SK-N-SH (cell line): ENCODE measurements around the gene SLC24A4. TPM values are rescaled to one million over a fixed set of nuclear protein-coding genes. Genes with fewer than 3 reads are reported as not detected.

ENCODE experiments used
- CTCF ChIA-PET: fragments of 300-600, 350-600 bp; formaldehyde crosslinking; extraction: SDS; loops from one replicate; lab custom pipeline; 2021; lab: Yijun Ruan, JAX
- POLR2A ChIA-PET: fragments of 350-600 bp; sonication (Branson Sonifier 250); formaldehyde crosslinking; extraction: SDS; loops from one replicate; lab custom pipeline; 2020; ENCODE audit warnings: antibody characterized with exemption, inconsistent platforms; lab: Yijun Ruan, JAX
- DNase-seq: peaks from one replicate; pipeline ENCODE4 v3.0.0; 2012
- H2AFZ ChIP-seq: fragments of 200-600 bp; sonication (generic); 2 replicates; pipeline ENCODE4 v1.8.1; 2016; ENCODE audit warnings: antibody characterized with exemption, mild to moderate bottlenecking, low read depth
- H3F3A ChIP-seq: fragments of 200-600 bp; sonication (generic); replicated peaks from 2 replicates; pipeline ENCODE3; 2016; ENCODE audit warnings: antibody characterized with exemption, mild to moderate bottlenecking; ENCODE audit not compliant: insufficient read depth
- H3K27ac ChIP-seq, 2 experiments: fragments of 200-500 bp in 1 of 2; fragments of 200-600 bp in 1 of 2; sonication (Bioruptor generic) in 1 of 2; sonication (generic), shearing (Covaris generic) in 1 of 2; 2 replicates each; pipeline versions ENCODE4 v1.5.1 to v1.6.1; 2014 to 2016; ENCODE audit warnings: low read depth in 2 of 2, inconsistent platforms in 1 of 2, low read length in 1 of 2, mild to moderate bottlenecking in 1 of 2, mixed read lengths in 1 of 2
- H3K27me3 ChIP-seq: fragments of 200-600 bp; sonication (generic), shearing (Covaris generic); 2 replicates; pipeline ENCODE4 v1.6.1; 2016; ENCODE audit warnings: mixed run types; ENCODE audit not compliant: insufficient read depth
- H3K36me3 ChIP-seq, 2 experiments: fragments of 200-500 bp in 1 of 2; fragments of 200-600 bp in 1 of 2; sonication (Bioruptor generic) in 1 of 2; sonication (generic) in 1 of 2; replicated peaks in 1 of 2; 2 replicates each; pipeline versions ENCODE3 to v1.5.1; 2014 to 2016; ENCODE audit warnings: low read length in 1 of 2, mild to moderate bottlenecking in 1 of 2; ENCODE audit not compliant: insufficient read depth in 2 of 2, control insufficient read depth in 1 of 2
- H3K4me1 ChIP-seq, 2 experiments: fragments of 200-500 bp in 1 of 2; fragments of 200-600 bp in 1 of 2; sonication (Bioruptor generic) in 1 of 2; sonication (generic), shearing (Covaris generic) in 1 of 2; 2 replicates each; pipeline versions ENCODE4 v1.5.1 to v1.6.1; 2014 to 2016; ENCODE audit warnings: low read depth in 1 of 2, low read length in 1 of 2, mixed run types in 1 of 2; ENCODE audit not compliant: insufficient read depth in 2 of 2, control insufficient read depth in 1 of 2
- H3K4me2 ChIP-seq: fragments of 200-600 bp; sonication (generic), shearing (Covaris generic); 2 replicates; pipeline ENCODE4 v1.6.1; 2017; ENCODE audit warnings: mixed run types
- H3K4me3 ChIP-seq, 2 experiments: fragments of 200-500 bp in 1 of 2; fragments of 200-600 bp in 1 of 2; sonication (Bioruptor generic) in 1 of 2; sonication (generic), shearing (Covaris generic) in 1 of 2; 2 replicates each; pipeline versions ENCODE4 v1.5.1 to v1.8.1; 2014 to 2016; ENCODE audit warnings: low read depth in 2 of 2, inconsistent platforms in 1 of 2, low read length in 1 of 2, mild to moderate bottlenecking in 1 of 2, mixed read lengths in 1 of 2, moderate library complexity in 1 of 2
- H3K79me2 ChIP-seq: fragments of 200-600 bp; sonication (generic); 2 replicates; pipeline ENCODE4 v1.8.1; 2017; ENCODE audit warnings: mild to moderate bottlenecking; ENCODE audit not compliant: insufficient read depth
- H3K9ac ChIP-seq: fragments of 200-600 bp; sonication (generic); 2 replicates; pipeline ENCODE4 v1.6.1; 2017; ENCODE audit warnings: mixed run types
- H3K9me2 ChIP-seq: fragments of 200-600 bp; sonication (generic); 2 replicates; pipeline ENCODE4 v1.6.1; 2017; ENCODE audit warnings: mixed run types
- H3K9me3 ChIP-seq: fragments of 200-600 bp; sonication (generic); 2 replicates; pipeline ENCODE4 v1.6.1; 2017; ENCODE audit warnings: mixed run types, mild to moderate bottlenecking, moderate library complexity
- H4K20me1 ChIP-seq: fragments of 200-600 bp; sonication (generic); 2 replicates; pipeline ENCODE4 v1.6.1; 2017; ENCODE audit warnings: mild to moderate bottlenecking, mixed run types; ENCODE audit not compliant: insufficient read depth
- CHD2 ChIP-seq: fragments of 150-350 bp; IDR thresholded peaks from 2 replicates; pipeline ENCODE4 v1.6.1; 2018; ENCODE audit warnings: low read length; ENCODE audit not compliant: partially characterized antibody
- CTCF ChIP-seq: fragments of 200-600 bp; sonication (generic); IDR thresholded peaks from 2 replicates; pipeline ENCODE4 v1.6.1; 2017; ENCODE audit warnings: antibody characterized with exemption, mild to moderate bottlenecking, moderate library complexity
- ELF1 ChIP-seq: IDR thresholded peaks from 2 replicates; pipeline ENCODE4 v1.4.0; 2012
- EP300 ChIP-seq, 2 experiments: IDR thresholded peaks; 2 replicates each; pipeline versions ENCODE4 v1.4.0 to v1.6.1; 2012; ENCODE audit warnings: borderline replicate concordance in 1 of 2, low read depth in 1 of 2, low read length in 1 of 2
- FOXM1 ChIP-seq: IDR thresholded peaks from 2 replicates; pipeline ENCODE4 v1.4.0; 2012; ENCODE audit warnings: low read depth, mild to moderate bottlenecking
- GABPA ChIP-seq: IDR thresholded peaks from 2 replicates; pipeline ENCODE4 v1.4.0; 2012; ENCODE audit warnings: low read depth, mild to moderate bottlenecking
- MAX ChIP-seq: IDR thresholded peaks from 2 replicates; pipeline ENCODE4 v1.4.0; 2012; ENCODE audit warnings: low read depth
- POLR2AphosphoS5 ChIP-seq: IDR thresholded peaks from 2 replicates; pipeline ENCODE4 v1.6.1; 2012; ENCODE audit warnings: low read depth, low read length
- RAD21 ChIP-seq: IDR thresholded peaks from 2 replicates; pipeline ENCODE4 v1.6.1; 2012; ENCODE audit warnings: mild to moderate bottlenecking, low read length
- RCOR1 ChIP-seq: fragments of 150-350 bp; IDR thresholded peaks from 2 replicates; pipeline ENCODE4 v1.6.1; 2017; ENCODE audit warnings: antibody characterized with exemption, low read length
- RFX5 ChIP-seq: IDR thresholded peaks from 2 replicates; pipeline ENCODE4 v1.6.1; 2012; ENCODE audit warnings: mild to moderate bottlenecking, improper control_type of control experiment, low read length
- RXRA ChIP-seq: IDR thresholded peaks from 2 replicates; pipeline ENCODE4 v1.4.0; 2012; ENCODE audit warnings: low read depth, mild to moderate bottlenecking, borderline replicate concordance
- SIN3A ChIP-seq: IDR thresholded peaks from 2 replicates; pipeline ENCODE4 v1.6.1; 2012; ENCODE audit warnings: low read depth, mild to moderate bottlenecking, low read length, moderate library complexity, borderline replicate concordance
- SMC3 ChIP-seq: IDR thresholded peaks from 2 replicates; pipeline ENCODE4 v1.6.1; 2012; ENCODE audit warnings: low read depth, low read length, improper control_type of control experiment
- USF1 ChIP-seq: IDR thresholded peaks from 2 replicates; pipeline ENCODE4 v1.4.0; 2012; ENCODE audit warnings: low read depth, borderline replicate concordance
- USF2 ChIP-seq: fragments of 150-350 bp; IDR thresholded peaks from 2 replicates; pipeline ENCODE4 v1.6.1; 2017; ENCODE audit warnings: antibody characterized with exemption, low read length, low read depth, borderline replicate concordance
- YY1 ChIP-seq: IDR thresholded peaks from 2 replicates; pipeline ENCODE4 v1.4.0; 2012; ENCODE audit warnings: low read depth, mild to moderate bottlenecking
- WGBS: methylation state at CpG from one replicate; pipeline ENCODE4 v1.1.6; 2017; ENCODE audit warnings: low lambda C conversion rate; 5-methylcytosine and 5-hydroxymethylcytosine counted together
- polyA plus RNA-seq, 3 experiments: library from polyadenylated mRNA; depleted of rRNA; stranded (reverse); fragments of >200 nt; gene quantifications; 2 replicates each; pipeline ENCODE4 v1.2.3, GENCODE V29; 2012

SLC24A4 gene
- polyA plus RNA-seq, 1 of the 3 experiments (the other 2 are of a cell fraction): 0.07 TPM

- TF ChIP-seq POLR2AphosphoS5 (no peak), YY1 (no peak), GABPA (no peak), USF2 (no peak), SMC3 (no peak), RCOR1 (no peak), CHD2 (no peak), MAX (no peak), SIN3A (no peak), ELF1 (no peak), RAD21 (no peak), CTCF (no peak), RFX5 (no peak), FOXM1 (no peak), EP300 (IDR thresholded peaks at IDR 0.05; ENCODE audit: borderline replicate concordance in 1 of 2, low read depth in 1 of 2, low read length in 1 of 2) (no peak)
- WGBS: 21% methylated on average over 9 of the region's 9 CpGs
- H3K27ac ChIP-seq: no peak overlapping the region
- H3K4me3 ChIP-seq: no peak overlapping the region
- no peak for DNase-seq
- H3K36me3 ChIP-seq: no peaks in the 10 kb centered on the region
- no peaks in the 10 kb centered on the region for H3K79me2 ChIP-seq
- H3K4me1 ChIP-seq: no peaks in the 10 kb centered on the region
- H2AFZ ChIP-seq: no peak overlapping the region
- H3F3A ChIP-seq: no peaks in the 10 kb centered on the region
- H3K27me3 ChIP-seq: peaks cover 48% of the 10 kb centered on the region; the same call in 1 of the 2 replicates
- H3K9me3 ChIP-seq: no peaks in the 10 kb centered on the region
- H3K9ac ChIP-seq: no peak overlapping the region
- no peaks in the 10 kb centered on the region for H3K9me2 ChIP-seq
- no peak overlapping the region for H3K4me2 ChIP-seq
- no peaks in the 10 kb centered on the region for H4K20me1 ChIP-seq
- ChIA-PET POLR2A (no interaction called here), CTCF (no interaction called here)
Observed at GRCh38 chr14:92386637-92387036, 63.7 kb downstream of the SLC24A4 start.

GRCh38 chr14:92387578-92387977, 64.6 kb downstream of the SLC24A4 start:
- Histone ChIP-seq H3F3A (no peaks in the 10 kb centered on the region), H3K36me3 (no peaks in the 10 kb centered on the region), H3K4me3 (no peak overlapping the region), H3K4me1 (no peaks in the 10 kb centered on the region), H2AFZ (no peak overlapping the region), H3K9me3 (no peaks in the 10 kb centered on the region), H3K79me2 (no peaks in the 10 kb centered on the region), H3K27me3 (peaks cover 51% of the 10 kb centered on the region; the same call in 1 of the 2 replicates), H3K4me2 (no peak overlapping the region), H3K9ac (no peak overlapping the region), H3K9me2 (no peaks in the 10 kb centered on the region), H3K27ac (no peak overlapping the region), H4K20me1 (no peaks in the 10 kb centered on the region)
- no peak for TF ChIP-seq MAX
- no peak for TF ChIP-seq FOXM1
- no peak for TF ChIP-seq USF1
- no peak for TF ChIP-seq SMC3
- no peak for TF ChIP-seq RXRA
- no peak for TF ChIP-seq SIN3A
- ChIA-PET CTCF (no interaction called here), POLR2A (no interaction called here)
- no peak for DNase-seq
- 53% methylated on average over 1 of the region's 1 CpG for WGBS
